ENCODE measurements around the gene MATCAP1. TPM values are rescaled to one million over a fixed set of nuclear protein-coding genes. Genes with fewer than 3 reads are reported as not detected.

Gene MATCAP1
- total and polyA plus RNA-seq, 2 donors (not counting 1 experiment from before 2014, with no cell fraction given), result 6.2 to 8.9 TPM

GRCh38 chr16:67170168-67170948 is 13.4 kb downstream of the MATCAP1 start, which contains the start of gene NOL3:
Gene NOL3, plus strand, starts transcription at chr16:67170538.
- Histone ChIP-seq H3K4me2 (replicated peaks; ENCODE audit: low read depth, low read length, poor library complexity, severe bottlenecking) (peak within 1 kb of the TSS; percentile 75), H3K4me3 (ENCODE audit: control extremely low read depth in 1 of 5, extremely low read depth in 1 of 5, insufficient read depth in 1 of 5, low read depth in 2 of 5, low read length in 4 of 5) (peak within 1 kb of the TSS in 2 of 5 experiments; percentile 23 to 33), H3K79me2 (ENCODE audit: control insufficient read depth, insufficient read depth, low read length) (no peaks in the 10 kb centered on the region), H3K27me3 (replicated peaks in 1 of 4; ENCODE audit: control extremely low read depth in 1 of 4, control insufficient read depth in 3 of 4, insufficient read depth in 4 of 4, low read length in 3 of 4) (peaks cover 0 to 97% (median 66%) of the 10 kb centered on the region in 4 experiments), H3K36me3 (replicated peaks in 1 of 2; ENCODE audit: control extremely low read depth in 1 of 2, control insufficient read depth in 1 of 2, extremely low read depth in 1 of 2, insufficient read depth in 2 of 2, low read length in 1 of 2) (no peaks in the 10 kb centered on the region), H3K9ac (ENCODE audit: low read length) (peak within 1 kb of the TSS; percentile 48), H3K27ac (ENCODE audit: low read length in 2 of 2) (no peak within 1 kb of the TSS), H4K20me1 (ENCODE audit: control insufficient read depth, insufficient read depth, low read length, poor library complexity, severe bottlenecking) (peaks cover under 1% of the 10 kb centered on the region), H2AFZ (ENCODE audit: insufficient read depth, low read depth, low read length, poor library complexity, severe bottlenecking) (peak within 1 kb of the TSS; percentile 33), H3K4me1 (ENCODE audit: control insufficient read depth in 2 of 2, insufficient read depth in 2 of 2, low read length in 2 of 2) (peaks cover 42 to 49% of the 10 kb centered on the region in 2 donors), H3K9me3 (ENCODE audit: control extremely low read depth in 1 of 3, control insufficient read depth in 2 of 3, insufficient read depth in 1 of 3, low read length in 2 of 3) (peaks cover 0 to 34% (median 0%) of the 10 kb centered on the region in 3 donors)
- peaks cover 35% of the 10 kb centered on the region for H3K4me1 Mint-ChIP-seq
- ATAC-seq (ENCODE audit: low read depth) (no peak), DNase-seq (no peak)
- intact Hi-C loops (cut with micrococcal nuclease), result no loop called here
- CTCF ChIA-PET, result interaction anchor here (0.7 to 3.2 kb wide), 6 partner anchors 11 to 19 kb away, joined by 3 to 11 read pairs (median 4); partner anchors contain the start of gene B3GNT9
- peaks cover 68% of the 10 kb centered on the region for H3K27me3 Mint-ChIP-seq
- TF ChIP-seq CTCF (IDR thresholded peaks at IDR 0.05) (no peak), EZH2 (IDR thresholded peaks at IDR 0.05; ENCODE audit: borderline replicate concordance, insufficient read depth, low read depth, low read length, poor library complexity, severe bottlenecking) (no peak)
- H3K4me3 Mint-ChIP-seq, result peak within 1 kb of the TSS; percentile 54
- peak within 1 kb of the TSS; percentile 29 for H3K27ac Mint-ChIP-seq
- POLR2A ChIA-PET, result interaction anchor here (0.6 kb wide), 1 partner anchor 142 kb away, joined by 3 read pairs; no protein-coding TSS in a partner anchor
- no peaks in the 10 kb centered on the region for H3K9me3 Mint-ChIP-seq (ENCODE audit: insufficient read depth)
- WGBS (ENCODE audit: insufficient coverage), result 4% methylated on average over 25 of the region's 50 CpGs

All from B cell (primary cell).